ENCODE data around the gene NADSYN1.

Gene NADSYN1

DNA sequence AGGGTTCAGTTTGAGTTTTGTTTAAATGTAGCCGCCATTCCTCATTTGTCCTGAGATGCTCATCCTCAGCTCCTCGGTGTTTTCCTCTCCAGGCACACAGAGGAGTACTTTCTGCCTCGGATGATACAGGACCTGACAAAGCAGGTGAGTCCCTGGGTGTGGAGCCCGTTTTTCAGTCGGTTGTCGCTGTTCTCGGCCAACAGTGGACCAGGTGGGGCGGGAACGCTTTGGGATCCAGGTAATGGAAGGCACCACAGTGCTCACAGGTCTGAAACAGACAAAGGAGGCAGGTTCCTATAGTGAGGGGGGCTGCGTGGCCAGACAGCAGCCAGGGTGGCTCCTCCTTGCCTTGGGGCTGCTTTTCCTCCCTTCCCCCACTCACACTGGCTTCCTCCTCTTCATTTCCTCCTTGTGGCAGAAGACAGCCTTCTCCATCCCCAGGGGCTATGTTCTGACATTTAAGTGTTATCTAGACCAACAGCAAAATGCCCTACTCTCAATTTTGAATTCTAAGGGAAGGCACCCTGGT, 19.4 kb downstream of the NADSYN1 start:
- TF ChIP-seq CTCF (conservative IDR thresholded peaks at IDR 0.05; ENCODE audit: low read depth, low read length), result no peak
- H3K4me3 ChIP-seq (ENCODE audit: low read depth, low read length), result no peak overlapping the region
- DNase-seq (ENCODE audit: low read depth), result no peak

DNA sequence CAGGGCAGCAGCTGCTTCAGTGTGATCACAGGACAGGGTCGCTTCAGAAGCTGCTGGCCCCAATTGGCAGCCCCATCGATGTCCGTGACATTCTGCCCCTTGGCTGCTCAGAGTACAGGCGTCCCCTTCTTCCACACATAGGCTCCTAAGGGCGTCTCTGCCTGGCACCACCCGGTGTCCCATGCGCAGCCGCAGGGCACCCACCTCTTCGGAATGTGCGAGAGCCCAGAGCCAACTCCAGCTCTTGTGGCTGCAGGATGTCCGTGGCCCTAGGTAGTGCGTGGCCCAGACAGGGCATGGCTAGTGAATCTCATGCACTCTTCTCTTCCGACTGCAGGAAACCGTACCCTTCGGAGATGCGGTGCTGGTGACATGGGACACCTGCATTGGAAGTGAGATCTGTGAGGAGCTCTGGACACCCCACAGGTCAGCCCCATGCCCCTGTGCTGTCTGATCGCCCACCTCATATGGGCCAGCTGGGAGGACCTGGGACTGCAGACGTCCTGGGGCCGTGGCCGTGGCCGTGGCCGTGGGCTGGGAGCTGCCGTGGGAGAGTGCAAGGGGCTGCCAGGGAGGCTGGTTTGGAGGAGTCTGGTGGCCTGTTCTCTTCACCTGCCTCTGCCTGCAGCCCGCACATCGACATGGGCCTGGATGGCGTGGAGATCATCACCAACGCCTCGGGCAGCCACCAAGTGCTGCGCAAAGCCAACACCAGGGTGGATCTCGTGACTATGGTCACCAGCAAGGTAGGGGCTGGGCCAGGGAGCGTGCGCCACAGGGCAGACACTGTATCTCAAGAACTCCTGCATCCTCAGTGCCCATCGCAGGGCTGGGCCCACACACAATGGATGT, 20.2 kb downstream of the NADSYN1 start:
- no peak for TF ChIP-seq CTCF (conservative IDR thresholded peaks at IDR 0.05; ENCODE audit: low read depth, low read length)
- DNase-seq (ENCODE audit: low read depth), result no peak
- no peak overlapping the region for H3K4me3 ChIP-seq (ENCODE audit: low read depth, low read length)

GRCh38 chr11:71473793-71474080, 20.7 kb downstream of the NADSYN1 start:
- TF ChIP-seq CTCF (conservative IDR thresholded peaks at IDR 0.05; ENCODE audit: low read depth, low read length), result no peak
- DNase-seq (ENCODE audit: low read depth), result no peak
- no peak overlapping the region for H3K4me3 ChIP-seq (ENCODE audit: low read depth, low read length)

- TF ChIP-seq CTCF (conservative IDR thresholded peaks at IDR 0.05; ENCODE audit: low read depth, low read length), result no peak
- DNase-seq (ENCODE audit: low read depth), result no peak
- H3K4me3 ChIP-seq (ENCODE audit: low read depth, low read length), result no peak overlapping the region
These were observed 21.3 kb downstream of the NADSYN1 start for GRCh38 chr11:71474141-71474770.

- TF ChIP-seq CTCF (conservative IDR thresholded peaks at IDR 0.05; ENCODE audit: low read depth, low read length), result no peak
- no peak overlapping the region for H3K4me3 ChIP-seq (ENCODE audit: low read depth, low read length)
- DNase-seq (ENCODE audit: low read depth), result no peak
These were observed 21.9 kb downstream of the NADSYN1 start for GRCh38 chr11:71474771-71475483.

GRCh38 chr11:71476031-71476430, 23.0 kb downstream of the NADSYN1 start:
- no peak overlapping the region for H3K4me3 ChIP-seq (ENCODE audit: low read depth, low read length)
- TF ChIP-seq CTCF (conservative IDR thresholded peaks at IDR 0.05; ENCODE audit: low read depth, low read length), result no peak
- DNase-seq (ENCODE audit: low read depth), result no peak

All from choroid plexus epithelial cell (primary cell).